Bladder microvascular endothelial cell (primary cell): ENCODE measurements around the gene FDX2. TPM values are rescaled to one million over a fixed set of nuclear protein-coding genes. Genes with fewer than 3 reads are reported as not detected.

Source experiments
- total RNA-seq: library from RNA; depleted of rRNA; stranded (reverse); fragments of >200 nt; gene quantifications from 2 replicates; pipeline ENCODE4 v1.2.3, GENCODE V29; 2014

FDX2 gene
- 13.6 and 21.1 TPM in 2 replicates for total RNA-seq

GRCh38 chr19:10315335-10316214 is at the start of gene FDX2:
Gene FDX2 (minus strand): TSS chr19:10316015. CDS start chr19:10315996, 19 bp downstream.

GRCh38 chr19:10339380-10339960 is 23.7 kb upstream of the FDX2 start, which contains the start of gene ICAM3:
Gene ICAM3 (minus strand): TSS chr19:10339624. CDS start chr19:10339614, 10 bp downstream.

GRCh38 chr19:10332965-10333757 is 17.3 kb upstream of the FDX2 start, which contains the start of gene RAVER1:
Gene RAVER1 (minus strand): TSS chr19:10333529. CDS start chr19:10333507, 22 bp downstream.

GRCh38 chr19:10309423-10309822 is 6.4 kb downstream of the FDX2 start, which contains the start of gene ZGLP1:
Gene ZGLP1 (minus strand): TSS chr19:10309815.

GRCh38 chr19:10289836-10290356 is 25.9 kb downstream of the FDX2 start, which contains the start of gene ICAM5:
Gene ICAM5 (plus strand): TSS chr19:10289952. CDS start chr19:10290044, 92 bp downstream.

GRCh38 chr19:10286803-10287737 is 28.7 kb downstream of the FDX2 start, which contains the start of gene ICAM4:
Gene ICAM4 (plus strand): TSS chr19:10286955. CDS start chr19:10287013, 58 bp downstream.

GRCh38 chr19:10270616-10271394 is 45.0 kb downstream of the FDX2 start, which contains the start of gene ICAM1:
Gene ICAM1 (plus strand): TSS chr19:10271120. CDS start chr19:10271160, 40 bp downstream.

Other genes starting within 250 kb of the FDX2 start
- gene SHFL, start 229.7 kb downstream of the FDX2 start, total RNA-seq: 24.3 and 29.4 TPM in 2 replicates
- gene ANGPTL6, start 213.3 kb downstream of the FDX2 start, total RNA-seq: 0.25 TPM in 1 of 2 replicates, not detected in the other
- gene PPAN, start 209.7 kb downstream of the FDX2 start, total RNA-seq: 21.0 and 28.9 TPM in 2 replicates
- gene P2RY11, start 204.3 kb downstream of the FDX2 start, total RNA-seq: 1.1 and 4.3 TPM in 2 replicates
- 261 and 308 TPM in 2 replicates for gene EIF3G, start 196.1 kb downstream of the FDX2 start, total RNA-seq
- 36.4 and 63.2 TPM in 2 replicates for gene DNMT1, start 121.1 kb downstream of the FDX2 start, total RNA-seq
- gene S1PR2, start 84.7 kb downstream of the FDX2 start, total RNA-seq: 0.65 and 0.69 TPM in 2 replicates
- 20.1 TPM in 2 replicates for gene MRPL4, start 63.8 kb downstream of the FDX2 start, total RNA-seq
- 28.0 and 138 TPM in 2 replicates for gene ICAM1, start 44.9 kb downstream of the FDX2 start, total RNA-seq
- 1.1 and 1.3 TPM in 2 replicates for gene ICAM4, start 29.1 kb downstream of the FDX2 start, total RNA-seq
- 0.16 and 0.25 TPM in 2 replicates for gene ICAM5, start 26.1 kb downstream of the FDX2 start, total RNA-seq
- gene ZGLP1, start 6.2 kb downstream of the FDX2 start, total RNA-seq: 0.32 and 0.44 TPM in 2 replicates
- 5.8 and 17.7 TPM in 2 replicates for gene RAVER1, start 17.5 kb upstream of the FDX2 start, total RNA-seq
- 10.5 and 20.9 TPM in 2 replicates for gene ICAM3, start 23.6 kb upstream of the FDX2 start, total RNA-seq
- gene TYK2, start 64.6 kb upstream of the FDX2 start, total RNA-seq: 84.3 and 118 TPM in 2 replicates
- gene CDC37, start 87.5 kb upstream of the FDX2 start, total RNA-seq: 313 and 340 TPM in 2 replicates
- 1.1 and 4.2 TPM in 2 replicates for gene PDE4A, start 104.5 kb upstream of the FDX2 start, total RNA-seq
- 78.8 and 118 TPM in 2 replicates for gene KEAP1, start 187.3 kb upstream of the FDX2 start, total RNA-seq
- gene S1PR5, start 201.4 kb upstream of the FDX2 start, total RNA-seq: 0.13 and 0.16 TPM in 2 replicates
- gene ATG4D, start 227.9 kb upstream of the FDX2 start, total RNA-seq: 6.5 and 8.2 TPM in 2 replicates
- 6.2 and 7.4 TPM in 2 replicates for gene KRI1, start 250.0 kb upstream of the FDX2 start, total RNA-seq